Uterus (tissue), 2 donors: Measurements from ENCODE around the gene C4orf50.

Experiments
- POLR2A ChIP-seq, 2 donors: fragments of 450-650 bp; IDR thresholded peaks; one replicate each; pipeline ENCODE4 v1.6.1; 2016; ENCODE audit warnings: antibody characterized with exemption in 2 of 2, mild to moderate bottlenecking in 1 of 2, moderate library complexity in 1 of 2
- TF ChIP-seq, protein P1 (sequence below), 4 experiments: fragments of 200-600 bp in 2 of 4; fragments of 450-650 bp in 2 of 4; sonication (generic) in 2 of 4; IDR thresholded peaks; one replicate each; pipeline ENCODE4 v1.5.1; 2016 to 2019; ENCODE audit warnings: antibody characterized with exemption in 4 of 4, mild to moderate bottlenecking in 2 of 4, moderate library complexity in 1 of 4

DNA sequence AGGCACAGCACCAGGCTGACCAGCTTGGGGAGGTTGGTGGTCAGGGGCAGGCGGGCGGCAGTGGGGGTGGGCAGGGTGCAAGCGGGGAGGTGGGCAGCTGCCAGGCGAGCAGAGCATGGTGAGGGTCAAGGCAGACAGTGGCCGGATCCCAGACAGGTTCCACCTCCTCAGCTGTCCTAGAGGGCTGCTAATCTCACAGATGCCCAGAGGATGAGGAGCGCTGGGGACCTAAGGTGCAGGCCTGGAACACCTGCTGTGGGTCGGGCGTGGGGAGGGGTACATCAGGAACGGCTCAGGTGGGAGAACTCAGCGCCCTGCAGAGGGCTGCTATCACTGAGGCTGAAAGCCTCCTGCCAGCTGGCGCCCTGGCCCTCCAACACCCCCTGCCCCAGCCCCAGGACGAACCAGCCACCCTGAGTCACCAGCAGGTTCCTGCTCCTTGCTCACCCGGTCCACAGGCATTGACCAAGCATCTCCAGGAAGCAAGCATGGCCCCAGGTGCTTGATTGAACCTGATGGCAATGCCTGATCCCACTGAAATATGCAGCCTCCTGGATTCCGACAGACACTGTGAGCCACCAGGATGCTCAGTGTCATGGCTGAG, 28.4 kb upstream of the C4orf50 start:
- TF ChIP-seq, protein P1, sequence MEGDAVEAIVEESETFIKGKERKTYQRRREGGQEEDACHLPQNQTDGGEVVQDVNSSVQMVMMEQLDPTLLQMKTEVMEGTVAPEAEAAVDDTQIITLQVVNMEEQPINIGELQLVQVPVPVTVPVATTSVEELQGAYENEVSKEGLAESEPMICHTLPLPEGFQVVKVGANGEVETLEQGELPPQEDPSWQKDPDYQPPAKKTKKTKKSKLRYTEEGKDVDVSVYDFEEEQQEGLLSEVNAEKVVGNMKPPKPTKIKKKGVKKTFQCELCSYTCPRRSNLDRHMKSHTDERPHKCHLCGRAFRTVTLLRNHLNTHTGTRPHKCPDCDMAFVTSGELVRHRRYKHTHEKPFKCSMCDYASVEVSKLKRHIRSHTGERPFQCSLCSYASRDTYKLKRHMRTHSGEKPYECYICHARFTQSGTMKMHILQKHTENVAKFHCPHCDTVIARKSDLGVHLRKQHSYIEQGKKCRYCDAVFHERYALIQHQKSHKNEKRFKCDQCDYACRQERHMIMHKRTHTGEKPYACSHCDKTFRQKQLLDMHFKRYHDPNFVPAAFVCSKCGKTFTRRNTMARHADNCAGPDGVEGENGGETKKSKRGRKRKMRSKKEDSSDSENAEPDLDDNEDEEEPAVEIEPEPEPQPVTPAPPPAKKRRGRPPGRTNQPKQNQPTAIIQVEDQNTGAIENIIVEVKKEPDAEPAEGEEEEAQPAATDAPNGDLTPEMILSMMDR (IDR thresholded peaks at IDR 0.05): no peak
- no peak for TF ChIP-seq POLR2A (IDR thresholded peaks at IDR 0.05)
